ENCODE data around the gene TBX2. TPM values are rescaled to one million over a fixed set of nuclear protein-coding genes. Genes with fewer than 3 reads are reported as not detected.

Gene TBX2
- total and polyA plus RNA-seq, 2 of the 13 experiments (the other 11 are each of a cell fraction or from before 2014, with no cell fraction given): 2.8 to 15.3 TPM

GRCh38 chr17:61393904-61394629, 5.6 kb upstream of the TBX2 start (continued):
- TF ChIP-seq ZNF570 (CRISPR knock-in tag; IDR thresholded peaks at IDR 0.05; ENCODE audit: borderline replicate concordance) (0 out of 2 replicates have a peak, but pooled peaks have one; percentile 48), ZNF20 (CRISPR knock-in tag; IDR thresholded peaks at IDR 0.05) (no peak), TRAFD1 (CRISPR knock-in tag; IDR thresholded peaks at IDR 0.05; ENCODE audit: borderline replicate concordance) (peak; percentile 25; the same call in 1 of the 2 replicates), HMGA1 (CRISPR knock-in tag; conservative IDR thresholded peaks at IDR 0.05) (no peak), RCOR2 (CRISPR knock-in tag; IDR thresholded peaks at IDR 0.05) (peak; percentile 74), NONO (IDR thresholded peaks at IDR 0.05) (no peak), NONO (CRISPR knock-in tag; conservative IDR thresholded peaks at IDR 0.05) (peak; percentile 89), ZNF564 (CRISPR knock-in tag; IDR thresholded peaks at IDR 0.05) (no peak), SRSF4 (IDR thresholded peaks at IDR 0.05; ENCODE audit: low read depth, low read length, poor library complexity, severe bottlenecking) (no peak), THAP11 (CRISPR knock-in tag; IDR thresholded peaks at IDR 0.05) (peak; percentile 44; the same call in 1 of the 2 replicates), LCORL (IDR thresholded peaks at IDR 0.05) (no peak), LCORL (CRISPR knock-in tag; IDR thresholded peaks at IDR 0.05) (peak; percentile 39; the same call in 1 of the 2 replicates), SIN3B (IDR thresholded peaks at IDR 0.05; ENCODE audit: low read length) (no peak), ZSCAN5A (CRISPR knock-in tag; IDR thresholded peaks at IDR 0.05; ENCODE audit: borderline replicate concordance) (0 out of 2 replicates have a peak, but pooled peaks have one; percentile 47), ZNF878 (CRISPR knock-in tag; IDR thresholded peaks at IDR 0.05) (no peak), ZNF720 (CRISPR knock-in tag; IDR thresholded peaks at IDR 0.05) (no peak), POLR2AphosphoS2 (IDR thresholded peaks at IDR 0.05; ENCODE audit: low read depth, low read length) (no peak), ZNF691 (CRISPR knock-in tag; IDR thresholded peaks at IDR 0.05; ENCODE audit: borderline replicate concordance, low read depth) (no peak), TMF1 (CRISPR knock-in tag; IDR thresholded peaks at IDR 0.05; ENCODE audit: low read depth) (0 out of 2 replicates have a peak, but pooled peaks have one; percentile 71)
- TF ChIP-seq, protein P1, sequence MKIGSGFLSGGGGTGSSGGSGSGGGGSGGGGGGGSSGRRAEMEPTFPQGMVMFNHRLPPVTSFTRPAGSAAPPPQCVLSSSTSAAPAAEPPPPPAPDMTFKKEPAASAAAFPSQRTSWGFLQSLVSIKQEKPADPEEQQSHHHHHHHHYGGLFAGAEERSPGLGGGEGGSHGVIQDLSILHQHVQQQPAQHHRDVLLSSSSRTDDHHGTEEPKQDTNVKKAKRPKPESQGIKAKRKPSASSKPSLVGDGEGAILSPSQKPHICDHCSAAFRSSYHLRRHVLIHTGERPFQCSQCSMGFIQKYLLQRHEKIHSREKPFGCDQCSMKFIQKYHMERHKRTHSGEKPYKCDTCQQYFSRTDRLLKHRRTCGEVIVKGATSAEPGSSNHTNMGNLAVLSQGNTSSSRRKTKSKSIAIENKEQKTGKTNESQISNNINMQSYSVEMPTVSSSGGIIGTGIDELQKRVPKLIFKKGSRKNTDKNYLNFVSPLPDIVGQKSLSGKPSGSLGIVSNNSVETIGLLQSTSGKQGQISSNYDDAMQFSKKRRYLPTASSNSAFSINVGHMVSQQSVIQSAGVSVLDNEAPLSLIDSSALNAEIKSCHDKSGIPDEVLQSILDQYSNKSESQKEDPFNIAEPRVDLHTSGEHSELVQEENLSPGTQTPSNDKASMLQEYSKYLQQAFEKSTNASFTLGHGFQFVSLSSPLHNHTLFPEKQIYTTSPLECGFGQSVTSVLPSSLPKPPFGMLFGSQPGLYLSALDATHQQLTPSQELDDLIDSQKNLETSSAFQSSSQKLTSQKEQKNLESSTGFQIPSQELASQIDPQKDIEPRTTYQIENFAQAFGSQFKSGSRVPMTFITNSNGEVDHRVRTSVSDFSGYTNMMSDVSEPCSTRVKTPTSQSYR (CRISPR knock-in tag; IDR thresholded peaks at IDR 0.05; ENCODE audit: borderline replicate concordance): peak; percentile 98
- TF ChIP-seq, protein P2, sequence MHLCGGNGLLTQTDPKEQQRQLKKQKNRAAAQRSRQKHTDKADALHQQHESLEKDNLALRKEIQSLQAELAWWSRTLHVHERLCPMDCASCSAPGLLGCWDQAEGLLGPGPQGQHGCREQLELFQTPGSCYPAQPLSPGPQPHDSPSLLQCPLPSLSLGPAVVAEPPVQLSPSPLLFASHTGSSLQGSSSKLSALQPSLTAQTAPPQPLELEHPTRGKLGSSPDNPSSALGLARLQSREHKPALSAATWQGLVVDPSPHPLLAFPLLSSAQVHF (CRISPR knock-in tag; IDR thresholded peaks at IDR 0.05): no peak
